ENCODE results near the gene ZNF292. TPM values are rescaled to one million over a fixed set of nuclear protein-coding genes. Genes with fewer than 3 reads are reported as not detected.
"Not testable (repeated sequence)": the region's sequence is repeated elsewhere in the genome, so short reads cannot be mapped to it uniquely, and the experiment has no call there.

Gene ZNF292
- total RNA-seq, 4 donors from 2014 or later, result 17.8 to 40.0 (median 21.3) TPM

GRCh38 chr6:87122477-87122876 lies 32.9 kb upstream of the ZNF292 start:
- DNase-seq (ENCODE audit: low spot score), result no peak
- no peak for ATAC-seq (ENCODE audit: low FRiP score)
- TF ChIP-seq CTCF (IDR thresholded peaks at IDR 0.05), result no peak

- ATAC-seq (ENCODE audit: low FRiP score) (no peak), DNase-seq (ENCODE audit: low spot score) (no peak)
- TF ChIP-seq CTCF (IDR thresholded peaks at IDR 0.05), result no peak
These were observed 31.3 kb upstream of the ZNF292 start for GRCh38 chr6:87124074-87124473.

GRCh38 chr6:87126501-87126900 lies 28.9 kb upstream of the ZNF292 start:
- DNase-seq (ENCODE audit: low spot score) (no peak), ATAC-seq (ENCODE audit: low FRiP score) (no peak)
- no peak for TF ChIP-seq CTCF (IDR thresholded peaks at IDR 0.05)

- no peak for TF ChIP-seq CTCF (IDR thresholded peaks at IDR 0.05)
- no peak for DNase-seq (ENCODE audit: low spot score)
- ATAC-seq (ENCODE audit: low FRiP score), result no peak
These were observed 27.6 kb upstream of the ZNF292 start for GRCh38 chr6:87127737-87128136.

GRCh38 chr6:87136963-87137362 lies 18.4 kb upstream of the ZNF292 start:
- DNase-seq (ENCODE audit: low spot score), result no peak
- TF ChIP-seq CTCF (IDR thresholded peaks at IDR 0.05), result no peak

DNA sequence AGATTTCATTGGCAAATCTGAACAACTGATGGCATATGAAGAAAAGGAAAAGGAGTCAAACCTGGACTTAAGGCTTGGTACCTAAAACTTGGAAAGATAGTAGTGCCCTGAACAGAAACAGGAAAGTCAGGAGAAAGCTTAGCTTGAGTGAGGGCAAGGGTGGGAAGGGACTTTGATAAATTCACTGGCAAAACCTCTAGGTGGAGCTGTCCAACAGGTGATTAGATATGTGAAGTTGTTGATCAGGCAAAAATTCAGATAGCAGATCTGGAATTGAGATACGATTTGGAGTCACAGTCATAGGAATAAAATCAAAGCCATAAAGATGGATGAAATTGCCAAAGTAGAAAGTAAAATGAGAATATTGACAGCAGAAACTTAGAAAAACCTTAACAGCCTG lies 16.1 kb upstream of the ZNF292 start:
- ATAC-seq (ENCODE audit: low FRiP score) (no peak), DNase-seq (ENCODE audit: low spot score) (no peak)
- no peak for TF ChIP-seq CTCF (IDR thresholded peaks at IDR 0.05)

More at GRCh38 chr6:87136963-87137362, 18.4 kb upstream of the ZNF292 start:
- ATAC-seq (ENCODE audit: low FRiP score), result no peak

GRCh38 chr6:87139927-87140326 lies 15.4 kb upstream of the ZNF292 start:
- not testable (repeated sequence) for DNase-seq (ENCODE audit: low spot score); ATAC-seq (ENCODE audit: low FRiP score)

- no peak for DNase-seq (ENCODE audit: low spot score)
These were observed 9.0 kb upstream of the ZNF292 start for GRCh38 chr6:87146363-87146762.

More at GRCh38 chr6:87146363-87146762, 9.0 kb upstream of the ZNF292 start:
- no peak for TF ChIP-seq CTCF (IDR thresholded peaks at IDR 0.05)
- no peak for ATAC-seq (ENCODE audit: low FRiP score)

All from omental fat pad (tissue), 4 donors.